GM23338 (cell line): ENCODE data around the gene SNAPC1. TPM values are rescaled to one million over a fixed set of nuclear protein-coding genes. Genes with fewer than 3 reads are reported as not detected.

ENCODE experiments used
- ATAC-seq: fragments of 200-7000 bp; cut with Tn5 transposase; 3 replicates; pipeline ENCODE4 v1.9.1; 2020
- DNase-seq: peaks from one replicate; pipeline ENCODE4 v3.0.0-alpha.2; 2015; ENCODE audit warnings: low spot score
- H2AFZ ChIP-seq: fragments of 200-600 bp; sonication (generic); 2 replicates; pipeline ENCODE4 v1.8.0; 2016; ENCODE audit warnings: antibody characterized with exemption, mild to moderate bottlenecking, moderate library complexity
- H3F3A ChIP-seq: fragments of 200-600 bp; sonication (generic); replicated peaks from 2 replicates; pipeline ENCODE4 v1.8.0; 2017; ENCODE audit warnings: antibody characterized with exemption, mixed run types, low read depth
- H3K27ac ChIP-seq: fragments of 200-600 bp; sonication (generic); 2 replicates; pipeline ENCODE4 v1.6.1; 2016; ENCODE audit warnings: low read depth
- H3K27me3 ChIP-seq: fragments of 200-600 bp; sonication (generic); 2 replicates; pipeline ENCODE4 v1.8.0; 2016; ENCODE audit warnings: mild to moderate bottlenecking, mixed run types, moderate library complexity; ENCODE audit not compliant: insufficient read depth
- H3K36me3 ChIP-seq: fragments of 200-600 bp; sonication (generic); 2 replicates; pipeline ENCODE4 v1.8.0; 2016; ENCODE audit warnings: mild to moderate bottlenecking; ENCODE audit not compliant: insufficient read depth
- H3K4me1 ChIP-seq: fragments of 200-600 bp; sonication (generic); 2 replicates; pipeline ENCODE4 v1.8.0; 2016; ENCODE audit warnings: mild to moderate bottlenecking, moderate library complexity; ENCODE audit not compliant: insufficient read depth
- H3K4me2 ChIP-seq: fragments of 200-600 bp; sonication (generic); 2 replicates; pipeline ENCODE4 v1.7.1; 2017; ENCODE audit warnings: mixed run types
- H3K4me3 ChIP-seq: fragments of 200-600 bp; sonication (generic); 2 replicates; pipeline ENCODE4 v1.6.1; 2016; ENCODE audit warnings: mixed run types
- H3K79me2 ChIP-seq: fragments of 200-600 bp; sonication (generic); replicated peaks from 2 replicates; pipeline ENCODE4 v1.8.0; 2017; ENCODE audit warnings: mild to moderate bottlenecking; ENCODE audit not compliant: insufficient read depth
- H3K9me2 ChIP-seq: fragments of 200-600 bp; sonication (generic); 2 replicates; pipeline ENCODE4 v1.8.0; 2017; ENCODE audit not compliant: insufficient read depth
- H4K20me1 ChIP-seq: fragments of 200-600 bp; sonication (generic); replicated peaks from 2 replicates; pipeline ENCODE4 v1.8.0; 2017; ENCODE audit warnings: mild to moderate bottlenecking; ENCODE audit not compliant: insufficient read depth
- H3K27ac Mint-ChIP-seq: 2 replicates; pipeline ENCODE4 v1.8.0; 2020; ENCODE audit warnings: inconsistent platforms, mild to moderate bottlenecking, moderate library complexity, mixed read lengths
- H3K27me3 Mint-ChIP-seq: 3 replicates; pipeline ENCODE4 v1.8.0; 2022; ENCODE audit warnings: low read depth, mild to moderate bottlenecking, moderate library complexity, mixed read lengths, inconsistent platforms; ENCODE audit not compliant: insufficient read depth, poor library complexity
- H3K36me3 Mint-ChIP-seq: 3 replicates; pipeline ENCODE4 v1.8.0; 2021; ENCODE audit warnings: low read depth, mild to moderate bottlenecking, inconsistent platforms, moderate library complexity, mixed read lengths
- H3K4me1 Mint-ChIP-seq: 3 replicates; pipeline ENCODE4 v1.8.0; 2020; ENCODE audit warnings: mild to moderate bottlenecking, inconsistent platforms, mixed read lengths
- H3K4me3 Mint-ChIP-seq: 3 replicates; pipeline ENCODE4 v1.8.0; 2021; ENCODE audit warnings: moderate library complexity, mild to moderate bottlenecking, inconsistent platforms, mixed read lengths
- H3K9me3 Mint-ChIP-seq: 3 replicates; pipeline ENCODE4 v1.8.0; 2020; ENCODE audit warnings: moderate library complexity, mild to moderate bottlenecking, inconsistent platforms, mixed read lengths
- CREB1 ChIP-seq: fragments of 250-450 bp; sonication (Bioruptor Pico); IDR thresholded peaks from 2 replicates; pipeline ENCODE4 v1.5.0; 2020; ENCODE audit warnings: low read depth, mild to moderate bottlenecking, moderate library complexity
- CTCF ChIP-seq, 2 experiments: fragments of 200-600 bp in 1 of 2; sonication (generic) in 1 of 2; conservative IDR thresholded peaks; 2 replicates each; pipeline versions ENCODE4 v1.5.1 to v1.6.1; 2016 to 2017; ENCODE audit warnings: antibody characterized with exemption in 2 of 2, low read depth in 2 of 2, mild to moderate bottlenecking in 2 of 2, moderate library complexity in 1 of 2
- ETS1 ChIP-seq: IDR thresholded peaks from 2 replicates; pipeline ENCODE4 v1.6.1; 2016; ENCODE audit warnings: antibody characterized with exemption
- EZH2 ChIP-seq: fragments of 200-600 bp; sonication (generic); IDR thresholded peaks from one replicate; pipeline ENCODE4 v1.8.0; 2017; ENCODE audit warnings: antibody characterized with exemption, mild to moderate bottlenecking, low read depth; ENCODE audit not compliant: unreplicated experiment
- EZH2phosphoT487 ChIP-seq: fragments of 200-600 bp; sonication (generic); IDR thresholded peaks from one replicate; pipeline ENCODE4 v1.8.1; 2018; ENCODE audit warnings: antibody characterized with exemption; ENCODE audit not compliant: unreplicated experiment
- JUNB ChIP-seq: IDR thresholded peaks from one replicate; pipeline ENCODE4 v1.6.1; 2016; ENCODE audit warnings: antibody characterized with exemption; ENCODE audit not compliant: unreplicated experiment
- NANOG ChIP-seq: IDR thresholded peaks from 2 replicates; pipeline ENCODE4 v1.6.1; 2016; ENCODE audit warnings: antibody characterized with exemption, borderline replicate concordance
- POLR2AphosphoS5 ChIP-seq: IDR thresholded peaks from 2 replicates; pipeline ENCODE4 v1.6.1; 2016; ENCODE audit warnings: antibody characterized with exemption, low read depth
- REST ChIP-seq: IDR thresholded peaks from one replicate; pipeline ENCODE4 v1.6.1; 2018; ENCODE audit warnings: antibody characterized with exemption; ENCODE audit not compliant: unreplicated experiment
- STAT1 ChIP-seq: IDR thresholded peaks from one replicate; pipeline ENCODE4 v1.6.1; 2016; ENCODE audit warnings: antibody characterized with exemption; ENCODE audit not compliant: unreplicated experiment
- ZNF114 ChIP-seq: fragments of 250-450 bp; sonication (Bioruptor Pico); IDR thresholded peaks from 2 replicates; pipeline ENCODE4 v1.5.0; 2020; ENCODE audit warnings: mild to moderate bottlenecking, moderate library complexity
- ZNF331 ChIP-seq: fragments of 250-450 bp; sonication (Bioruptor Pico); IDR thresholded peaks from 2 replicates; pipeline ENCODE4 v1.5.0; 2020; ENCODE audit warnings: low read depth, mild to moderate bottlenecking, moderate library complexity
- ZNF462 ChIP-seq: fragments of 250-450 bp; sonication (Bioruptor Pico); IDR thresholded peaks from 2 replicates; pipeline ENCODE4 v1.5.0; 2020; ENCODE audit warnings: mild to moderate bottlenecking, moderate library complexity
- polyA plus RNA-seq: library from polyadenylated mRNA; unstranded; fragments of >200 nt; fragmentation: Nextera tagmentation; extraction: Ambion mirVana; gene quantifications from 2 replicates; pipeline ENCODE4 v1.2.1, GENCODE V29; 2016
- total RNA-seq: library from RNA; depleted of rRNA; stranded (reverse); fragments of >200 nt; shearing (Covaris generic); gene quantifications from 2 replicates; pipeline ENCODE4 v1.2.3, GENCODE V29; 2014

Gene SNAPC1
- total and polyA plus RNA-seq, 2 experiments from 2014 or later: 14.8 to 33.4 TPM

GRCh38 chr14:61719344-61720293 lies 42.6 kb upstream of the SNAPC1 start:
- H3K4me2 ChIP-seq: peak overlapping the region; percentile 57
- H3K4me1 Mint-ChIP-seq: peaks cover 45% of the 10 kb centered on the region
- DNase-seq: no peak
- H3F3A ChIP-seq: no peaks in the 10 kb centered on the region
- H3K4me1 ChIP-seq: peaks cover 55% of the 10 kb centered on the region
- peaks cover 56% of the 10 kb centered on the region for H4K20me1 ChIP-seq
- ATAC-seq: peak; percentile 21; the same call in 1 of the 3 replicates
- TF ChIP-seq ZNF462 (CRISPR knock-in tag) (no peak), CTCF (conservative IDR thresholded peaks at IDR 0.05; ENCODE audit: low read depth in 2 of 2) (no peak), EZH2phosphoT487 (no peak), ETS1 (no peak), STAT1 (no peak), EZH2 (no peak), ZNF331 (no peak), NANOG (no peak), POLR2AphosphoS5 (no peak), ZNF114 (CRISPR knock-in tag) (no peak), REST (no peak), CREB1 (CRISPR knock-in tag) (no peak), JUNB (no peak)
- peaks cover 2% of the 10 kb centered on the region for H3K27me3 Mint-ChIP-seq
- no peak overlapping the region for H3K4me3 Mint-ChIP-seq
- H3K36me3 ChIP-seq: peaks cover 30% of the 10 kb centered on the region
- peaks cover 99% of the 10 kb centered on the region for H3K79me2 ChIP-seq
- H3K27ac ChIP-seq: peak overlapping the region; percentile 46; the same call in 1 of the 2 replicates
- no peak overlapping the region for H3K4me3 ChIP-seq
- H2AFZ ChIP-seq: no peak overlapping the region
- H3K27ac Mint-ChIP-seq: no peak overlapping the region; the same call in 1 of the 2 replicates
- H3K9me3 Mint-ChIP-seq: no peaks in the 10 kb centered on the region
- no peaks in the 10 kb centered on the region for H3K27me3 ChIP-seq
- peaks cover 39% of the 10 kb centered on the region for H3K36me3 Mint-ChIP-seq
- H3K9me2 ChIP-seq: no peaks in the 10 kb centered on the region
